Measurements from ENCODE around the gene SFXN5.
"Not testable (repeated sequence)": the region's sequence is repeated elsewhere in the genome, so short reads cannot be mapped to it uniquely, and the experiment has no call there.

The SFXN5 gene

GRCh38 chr2:73095910-73096309 is 24.4 kb upstream of the SFXN5 start:
- no peaks in the 10 kb centered on the region for H3K9me3 ChIP-seq (ENCODE audit: low read length)
- H3K27me3 ChIP-seq (ENCODE audit: control insufficient read depth in 1 of 2, insufficient read depth in 2 of 2, low read length in 2 of 2): no peaks in the 10 kb centered on the region
- H3K4me1 ChIP-seq (ENCODE audit: insufficient read depth, low read length): peaks cover 4% of the 10 kb centered on the region

GRCh38 chr2:73093601-73094218 is 22.2 kb upstream of the SFXN5 start:
- not testable (repeated sequence) for H3K27ac ChIP-seq (ENCODE audit: low read depth, low read length); H3K36me3 ChIP-seq (ENCODE audit: insufficient read depth, low read length); H3K4me3 ChIP-seq (ENCODE audit: low read depth in 1 of 2, low read length in 2 of 2); H3K9ac ChIP-seq (ENCODE audit: low read length); H3K9me3 ChIP-seq (ENCODE audit: low read length); H3K27me3 ChIP-seq (ENCODE audit: control insufficient read depth in 1 of 2, insufficient read depth in 2 of 2, low read length in 2 of 2)
- peaks cover 23% of the 10 kb centered on the region for H3K4me1 ChIP-seq (ENCODE audit: insufficient read depth, low read length)

More at GRCh38 chr2:73095910-73096309, 24.4 kb upstream of the SFXN5 start:
- Histone ChIP-seq H3K4me3 (ENCODE audit: low read depth in 1 of 2, low read length in 2 of 2) (no peak overlapping the region), H3K9ac (ENCODE audit: low read length) (no peak overlapping the region), H3K36me3 (ENCODE audit: insufficient read depth, low read length) (no peaks in the 10 kb centered on the region), H3K27ac (ENCODE audit: low read depth, low read length) (no peak overlapping the region)

- H3K4me1 ChIP-seq (ENCODE audit: insufficient read depth, low read length): peaks cover 27% of the 10 kb centered on the region
- H3K4me3 ChIP-seq (ENCODE audit: low read depth in 1 of 2, low read length in 2 of 2): no peak overlapping the region
- H3K9ac ChIP-seq (ENCODE audit: low read length): no peak overlapping the region
- H3K27ac ChIP-seq (ENCODE audit: low read depth, low read length): no peak overlapping the region
- H3K9me3 ChIP-seq (ENCODE audit: low read length): no peaks in the 10 kb centered on the region
- H3K27me3 ChIP-seq (ENCODE audit: control insufficient read depth in 1 of 2, insufficient read depth in 2 of 2, low read length in 2 of 2): no peaks in the 10 kb centered on the region
- H3K36me3 ChIP-seq (ENCODE audit: insufficient read depth, low read length): peaks cover 8% of the 10 kb centered on the region
Measured at GRCh38 chr2:73092146-73092783, 20.8 kb upstream of the SFXN5 start.

- Histone ChIP-seq H3K4me3 (ENCODE audit: low read depth in 1 of 2, low read length in 2 of 2) (no peak overlapping the region), H3K9ac (ENCODE audit: low read length) (no peak overlapping the region), H3K4me1 (ENCODE audit: insufficient read depth, low read length) (peaks cover 28% of the 10 kb centered on the region), H3K9me3 (ENCODE audit: low read length) (no peaks in the 10 kb centered on the region), H3K36me3 (ENCODE audit: insufficient read depth, low read length) (peaks cover 14% of the 10 kb centered on the region), H3K27ac (ENCODE audit: low read depth, low read length) (no peak overlapping the region), H3K27me3 (ENCODE audit: control insufficient read depth in 1 of 2, insufficient read depth in 2 of 2, low read length in 2 of 2) (no peaks in the 10 kb centered on the region)
Measured at GRCh38 chr2:73091696-73092095, 20.2 kb upstream of the SFXN5 start.

- H3K9me3 ChIP-seq (ENCODE audit: low read length): no peaks in the 10 kb centered on the region
- H3K27ac ChIP-seq (ENCODE audit: low read depth, low read length): no peak overlapping the region
- no peak overlapping the region for H3K4me3 ChIP-seq (ENCODE audit: low read depth in 1 of 2, low read length in 2 of 2)
- H3K27me3 ChIP-seq (ENCODE audit: control insufficient read depth in 1 of 2, insufficient read depth in 2 of 2, low read length in 2 of 2): no peaks in the 10 kb centered on the region
- H3K4me1 ChIP-seq (ENCODE audit: insufficient read depth, low read length): peaks cover 28% of the 10 kb centered on the region
- no peak overlapping the region for H3K9ac ChIP-seq (ENCODE audit: low read length)
- H3K36me3 ChIP-seq (ENCODE audit: insufficient read depth, low read length): peaks cover 14% of the 10 kb centered on the region
Measured at GRCh38 chr2:73091164-73091563, 19.7 kb upstream of the SFXN5 start.

- Histone ChIP-seq H3K9me3 (ENCODE audit: low read length) (no peaks in the 10 kb centered on the region), H3K36me3 (ENCODE audit: insufficient read depth, low read length) (peaks cover 14% of the 10 kb centered on the region), H3K27ac (ENCODE audit: low read depth, low read length) (peak overlapping the region; percentile 21), H3K27me3 (ENCODE audit: control insufficient read depth in 1 of 2, insufficient read depth in 2 of 2, low read length in 2 of 2) (no peaks in the 10 kb centered on the region), H3K9ac (ENCODE audit: low read length) (no peak overlapping the region), H3K4me3 (ENCODE audit: low read depth in 1 of 2, low read length in 2 of 2) (no peak overlapping the region), H3K4me1 (ENCODE audit: insufficient read depth, low read length) (peaks cover 28% of the 10 kb centered on the region)
Measured at GRCh38 chr2:73089270-73090030, 17.9 kb upstream of the SFXN5 start.

GRCh38 chr2:73088703-73089102 is 17.2 kb upstream of the SFXN5 start:
- no peak overlapping the region for H3K9ac ChIP-seq (ENCODE audit: low read length)
- peaks cover 14% of the 10 kb centered on the region for H3K36me3 ChIP-seq (ENCODE audit: insufficient read depth, low read length)
- no peak overlapping the region for H3K27ac ChIP-seq (ENCODE audit: low read depth, low read length)
- H3K9me3 ChIP-seq (ENCODE audit: low read length): no peaks in the 10 kb centered on the region
- H3K4me3 ChIP-seq (ENCODE audit: low read depth in 1 of 2, low read length in 2 of 2): no peak overlapping the region
- peaks cover 28% of the 10 kb centered on the region for H3K4me1 ChIP-seq (ENCODE audit: insufficient read depth, low read length)
- no peaks in the 10 kb centered on the region for H3K27me3 ChIP-seq (ENCODE audit: control insufficient read depth in 1 of 2, insufficient read depth in 2 of 2, low read length in 2 of 2)

- H3K4me1 ChIP-seq (ENCODE audit: insufficient read depth, low read length): peaks cover 28% of the 10 kb centered on the region
Measured at GRCh38 chr2:73088211-73088610, 16.7 kb upstream of the SFXN5 start.

GRCh38 chr2:73087311-73087710 is 15.8 kb upstream of the SFXN5 start:
- H3K4me1 ChIP-seq (ENCODE audit: insufficient read depth, low read length): peaks cover 24% of the 10 kb centered on the region
- H3K36me3 ChIP-seq (ENCODE audit: insufficient read depth, low read length): peaks cover 20% of the 10 kb centered on the region
- no peaks in the 10 kb centered on the region for H3K27me3 ChIP-seq (ENCODE audit: control insufficient read depth in 1 of 2, insufficient read depth in 2 of 2, low read length in 2 of 2)
- no peak overlapping the region for H3K27ac ChIP-seq (ENCODE audit: low read depth, low read length)
- H3K9ac ChIP-seq (ENCODE audit: low read length): no peak overlapping the region
- H3K9me3 ChIP-seq (ENCODE audit: low read length): no peaks in the 10 kb centered on the region
- H3K4me3 ChIP-seq (ENCODE audit: low read depth in 1 of 2, low read length in 2 of 2): no peak overlapping the region

More at GRCh38 chr2:73088211-73088610, 16.7 kb upstream of the SFXN5 start:
- Histone ChIP-seq H3K9me3 (ENCODE audit: low read length) (no peaks in the 10 kb centered on the region), H3K27ac (ENCODE audit: low read depth, low read length) (no peak overlapping the region), H3K27me3 (ENCODE audit: control insufficient read depth in 1 of 2, insufficient read depth in 2 of 2, low read length in 2 of 2) (no peaks in the 10 kb centered on the region), H3K36me3 (ENCODE audit: insufficient read depth, low read length) (peaks cover 14% of the 10 kb centered on the region), H3K4me3 (ENCODE audit: low read depth in 1 of 2, low read length in 2 of 2) (no peak overlapping the region), H3K9ac (ENCODE audit: low read length) (no peak overlapping the region)

GRCh38 chr2:73085691-73086090 is 14.2 kb upstream of the SFXN5 start:
- H3K4me1 ChIP-seq (ENCODE audit: insufficient read depth, low read length): peaks cover 24% of the 10 kb centered on the region
- no peaks in the 10 kb centered on the region for H3K27me3 ChIP-seq (ENCODE audit: control insufficient read depth in 1 of 2, insufficient read depth in 2 of 2, low read length in 2 of 2)
- peaks cover 21% of the 10 kb centered on the region for H3K36me3 ChIP-seq (ENCODE audit: insufficient read depth, low read length)
- H3K27ac ChIP-seq (ENCODE audit: low read depth, low read length): no peak overlapping the region
- H3K4me3 ChIP-seq (ENCODE audit: low read depth in 1 of 2, low read length in 2 of 2): no peak overlapping the region
- H3K9ac ChIP-seq (ENCODE audit: low read length): no peak overlapping the region
- H3K9me3 ChIP-seq (ENCODE audit: low read length): no peaks in the 10 kb centered on the region

- H3K9me3 ChIP-seq (ENCODE audit: low read length): no peaks in the 10 kb centered on the region
- H3K27ac ChIP-seq (ENCODE audit: low read depth, low read length): no peak overlapping the region
- H3K4me1 ChIP-seq (ENCODE audit: insufficient read depth, low read length): peaks cover 17% of the 10 kb centered on the region
- no peak overlapping the region for H3K4me3 ChIP-seq (ENCODE audit: low read depth in 1 of 2, low read length in 2 of 2)
- no peak overlapping the region for H3K9ac ChIP-seq (ENCODE audit: low read length)
- peaks cover 21% of the 10 kb centered on the region for H3K36me3 ChIP-seq (ENCODE audit: insufficient read depth, low read length)
- no peaks in the 10 kb centered on the region for H3K27me3 ChIP-seq (ENCODE audit: control insufficient read depth in 1 of 2, insufficient read depth in 2 of 2, low read length in 2 of 2)
Measured at GRCh38 chr2:73084971-73085370, 13.5 kb upstream of the SFXN5 start.
